Kidney tubule cell (primary cell): Measurements from ENCODE around the gene ASTN1.

Experiments used
- DNase-seq: peaks from one replicate; pipeline ENCODE4 v3.0.0-alpha.2; 2018; ENCODE audit warnings: low spot score

ASTN1 gene

GRCh38 chr1:176993587-176993986, 170.9 kb downstream of the ASTN1 start:
- DNase-seq = no peak

GRCh38 chr1:176989754-176990153, 174.8 kb downstream of the ASTN1 start:
- no peak for DNase-seq

DNA sequence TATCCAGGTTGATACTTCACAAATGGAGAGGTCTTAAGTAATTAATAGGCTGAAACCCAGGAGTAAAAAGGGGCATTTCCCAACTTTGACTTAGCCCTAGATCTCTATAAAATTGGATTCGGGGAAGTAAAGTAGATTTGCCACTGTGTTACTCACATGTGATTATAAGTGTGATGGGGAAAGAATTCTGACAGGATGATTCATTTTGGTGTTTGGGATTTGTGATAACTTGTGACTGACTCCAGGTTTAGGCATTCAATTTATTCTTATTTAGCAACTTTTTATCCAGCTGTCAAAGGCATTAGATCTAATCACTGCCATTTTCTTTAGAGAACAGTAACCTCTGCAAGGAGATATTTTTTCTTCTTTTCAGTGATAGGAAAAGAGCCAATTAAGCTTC, 175.5 kb downstream of the ASTN1 start:
- DNase-seq = peak; percentile 22

DNA sequence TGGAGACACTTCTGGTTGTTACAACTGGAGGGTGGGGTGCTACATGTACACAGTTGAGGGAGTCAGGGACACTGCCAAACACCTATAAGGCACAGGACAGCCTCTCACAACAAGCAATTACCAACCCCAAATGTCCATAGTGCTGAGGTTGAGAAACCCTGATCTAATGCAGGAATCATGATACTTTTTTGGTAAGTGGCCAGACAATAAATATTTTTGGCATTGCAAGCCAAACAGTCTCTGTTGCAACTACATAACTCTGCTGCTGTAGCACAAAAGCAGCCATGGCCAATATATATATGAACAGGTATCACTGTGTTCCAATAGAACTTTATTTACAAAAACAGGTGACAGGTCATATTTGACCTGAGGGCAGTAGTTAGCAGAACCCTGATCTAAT, 177.5 kb downstream of the ASTN1 start:
- no peak for DNase-seq

- no peak for DNase-seq
These were observed 180.8 kb downstream of the ASTN1 start for GRCh38 chr1:176983731-176984130.

DNA sequence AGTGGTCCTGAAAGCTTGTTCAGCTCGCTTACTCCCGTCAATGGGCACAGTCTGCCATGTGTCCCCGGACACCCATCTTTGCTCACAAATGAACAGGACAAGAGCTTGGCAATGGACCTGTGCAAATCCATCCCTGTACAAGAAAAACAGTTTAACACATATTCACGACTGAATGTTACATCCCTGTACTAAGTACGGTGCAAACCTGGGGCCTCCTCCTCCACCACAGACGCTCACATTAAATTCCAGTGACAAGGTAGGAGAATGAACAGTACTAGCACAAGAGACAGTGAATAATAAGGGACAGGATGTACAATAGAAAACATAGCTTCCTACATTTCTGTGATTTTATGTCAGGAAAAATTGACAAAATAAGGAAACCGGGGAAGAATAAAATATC, 187.7 kb downstream of the ASTN1 start:
- DNase-seq = no peak

- peak; percentile 28 for DNase-seq
These were observed 188.3 kb downstream of the ASTN1 start for GRCh38 chr1:176976225-176976624.

DNA sequence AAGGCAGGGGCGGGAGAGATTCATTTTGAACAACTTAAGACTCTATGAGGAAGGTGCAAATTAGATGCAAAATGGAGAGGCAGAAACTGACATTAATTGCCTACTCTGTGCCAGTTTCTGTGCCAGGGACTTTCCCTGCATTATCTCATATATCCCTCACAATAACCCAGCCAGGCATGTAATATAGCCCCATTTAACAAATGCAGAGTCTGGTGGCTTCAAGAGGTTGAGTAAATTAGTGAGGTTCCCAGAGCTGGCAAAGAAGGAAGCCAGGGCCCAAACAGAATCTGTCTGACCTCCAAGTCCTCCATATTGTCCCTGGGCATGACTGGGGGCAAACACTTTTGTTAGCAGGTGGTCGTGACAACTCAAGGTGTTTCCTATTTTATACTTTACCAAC, 199.8 kb downstream of the ASTN1 start:
- DNase-seq = no peak

DNA sequence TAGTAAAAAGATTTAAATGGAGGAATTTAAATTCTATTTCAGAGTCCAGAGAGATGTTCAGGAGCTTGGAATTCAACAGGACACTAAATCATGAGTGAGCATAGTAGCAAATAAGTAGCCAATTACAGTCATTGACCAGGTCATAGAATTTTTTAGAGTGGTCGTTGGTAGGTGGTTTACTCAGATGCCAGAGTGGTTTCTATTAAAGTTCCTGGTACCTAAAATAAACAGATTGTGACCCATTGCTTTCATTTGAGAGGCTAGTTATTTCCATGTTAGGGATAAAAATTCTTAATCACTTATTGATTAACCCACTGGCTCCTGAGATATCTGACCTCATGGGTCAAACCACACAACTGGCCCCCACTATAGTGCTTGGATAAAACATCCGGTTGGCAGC, 201.3 kb downstream of the ASTN1 start:
- DNase-seq = peak; percentile 52

DNA sequence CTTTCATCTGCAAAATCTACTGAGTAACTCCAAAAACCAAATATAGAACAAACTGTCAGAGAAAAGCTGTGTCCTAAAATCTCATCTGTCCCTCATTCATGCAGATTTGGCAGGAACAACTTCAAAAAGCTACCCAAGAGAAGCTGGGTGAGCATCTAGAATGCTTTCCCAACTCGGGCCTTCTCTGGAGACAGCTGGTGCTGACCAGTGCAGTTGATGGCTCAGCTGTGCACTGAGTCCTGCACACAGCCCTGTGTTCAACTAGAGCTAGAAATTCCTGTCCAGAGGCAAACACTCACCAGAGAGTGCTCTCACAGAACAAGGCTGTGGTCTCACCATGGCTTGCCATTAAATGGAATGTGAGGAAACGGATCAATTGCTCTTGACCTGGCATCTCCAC, 202.8 kb downstream of the ASTN1 start:
- DNase-seq = no peak

DNA sequence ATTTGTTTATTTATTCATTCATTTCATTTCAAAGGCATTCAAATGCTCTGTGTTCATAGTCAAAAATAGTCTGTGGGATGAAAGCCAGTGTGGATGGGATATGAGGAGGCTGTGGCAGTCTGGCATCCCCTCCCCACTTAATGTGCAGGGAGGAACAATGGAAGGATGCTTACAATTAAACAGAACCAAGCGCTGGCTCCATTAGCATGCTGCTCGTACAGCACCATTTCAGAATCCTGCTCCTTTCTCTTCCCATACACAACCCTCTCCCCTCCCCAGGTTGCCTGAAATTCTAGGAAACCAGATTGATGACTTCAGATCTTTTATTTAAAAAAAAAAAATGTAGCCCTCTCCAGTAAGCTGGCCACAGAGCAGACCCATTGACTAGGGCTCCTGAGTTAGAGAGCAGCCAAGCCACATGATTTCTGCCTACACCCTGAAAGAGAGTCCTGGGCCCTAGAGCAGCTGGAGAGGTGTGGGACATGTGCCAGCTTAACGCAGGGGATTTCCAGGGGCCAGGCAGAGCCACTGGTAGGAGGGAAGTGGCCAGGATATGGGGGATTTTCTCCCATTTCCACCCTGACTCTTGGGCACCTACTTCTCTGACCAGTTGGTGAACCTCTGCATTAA, 205.2 kb downstream of the ASTN1 start:
- DNase-seq = peak; percentile 31

DNA sequence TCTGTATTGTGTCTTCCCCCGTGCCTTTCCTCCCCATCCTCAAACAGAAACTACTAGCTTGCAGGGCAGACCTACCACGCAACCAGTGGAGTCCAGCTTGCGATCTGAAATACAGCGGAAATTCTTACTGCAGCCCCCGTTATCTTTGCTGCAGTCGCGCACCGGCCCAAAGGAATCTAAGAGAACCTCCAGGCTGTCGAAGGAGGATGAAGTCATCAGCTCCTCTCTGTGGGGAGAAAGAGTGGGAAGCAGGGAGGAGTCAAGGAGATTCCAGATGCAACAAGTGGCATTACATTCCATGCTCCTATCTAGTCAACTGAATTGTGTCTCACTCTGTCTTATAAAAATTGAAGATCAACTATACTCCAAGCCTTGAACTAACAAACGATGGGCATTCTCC, 206.9 kb downstream of the ASTN1 start:
- DNase-seq = no peak

GRCh38 chr1:176954242-176954641, 210.3 kb downstream of the ASTN1 start:
- no peak for DNase-seq

- no peak for DNase-seq
These were observed 213.7 kb downstream of the ASTN1 start for GRCh38 chr1:176950736-176951324.

GRCh38 chr1:176949033-176949662, 215.4 kb downstream of the ASTN1 start:
- DNase-seq = peak; percentile 68

GRCh38 chr1:176944606-176945005, 219.9 kb downstream of the ASTN1 start:
- DNase-seq = no peak

DNA sequence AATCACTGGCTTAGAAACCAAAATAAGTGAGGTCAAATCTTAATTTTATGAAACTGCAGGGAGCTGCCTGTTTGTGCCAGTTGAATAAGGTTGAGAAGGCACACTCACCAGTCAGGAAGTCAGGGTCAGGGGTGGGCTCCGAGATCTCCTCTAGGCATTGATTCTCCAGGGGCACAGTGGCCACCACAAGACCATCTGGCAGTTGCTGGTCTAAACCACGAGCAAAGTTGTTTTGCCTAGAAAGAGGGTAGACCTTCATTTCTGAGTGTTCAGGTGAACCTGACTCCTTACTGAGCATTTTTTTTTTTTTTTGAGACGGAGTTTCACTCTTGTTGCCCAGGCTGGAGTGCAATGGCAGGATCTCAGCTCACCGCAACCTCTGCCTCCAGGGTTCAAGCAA, 220.7 kb downstream of the ASTN1 start:
- DNase-seq = no peak

DNA sequence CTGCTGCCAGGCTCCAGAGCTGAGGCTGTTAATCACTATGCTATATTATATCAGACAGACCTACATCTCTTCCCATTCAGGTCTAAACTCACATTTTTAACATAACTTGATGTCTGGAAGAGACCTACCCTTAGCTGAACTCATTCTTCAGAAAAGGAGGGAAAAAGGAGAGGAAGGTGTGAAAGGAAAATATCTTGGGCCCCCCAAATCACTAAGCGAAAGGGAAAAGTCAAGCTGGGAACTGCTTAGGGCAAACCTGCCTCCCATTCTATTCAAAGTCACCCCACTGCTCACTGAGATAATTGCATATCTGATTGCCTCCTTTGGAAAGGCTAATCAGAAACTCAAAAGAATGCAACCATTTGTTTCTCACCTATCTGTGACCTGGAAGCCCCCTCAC, 222.2 kb downstream of the ASTN1 start:
- DNase-seq = no peak

DNA sequence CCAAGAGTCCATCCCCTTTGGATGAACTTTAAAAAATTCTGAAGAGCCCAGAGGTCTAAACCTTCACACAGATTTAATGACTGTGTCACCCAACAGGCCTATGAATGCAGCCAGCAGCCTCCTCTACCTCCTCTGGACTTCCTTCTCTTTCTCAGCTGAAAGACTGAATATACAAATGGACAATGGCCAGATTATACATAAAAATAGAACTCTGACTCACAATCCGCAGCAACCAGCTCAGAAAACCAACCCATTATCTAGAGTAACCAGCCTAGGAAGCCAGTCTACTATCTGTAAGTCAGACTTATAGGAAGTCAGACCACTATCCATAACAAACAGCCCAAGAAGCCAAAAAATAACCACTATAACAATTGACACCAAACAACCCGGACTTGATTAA, 224.5 kb downstream of the ASTN1 start:
- DNase-seq = no peak

DNA sequence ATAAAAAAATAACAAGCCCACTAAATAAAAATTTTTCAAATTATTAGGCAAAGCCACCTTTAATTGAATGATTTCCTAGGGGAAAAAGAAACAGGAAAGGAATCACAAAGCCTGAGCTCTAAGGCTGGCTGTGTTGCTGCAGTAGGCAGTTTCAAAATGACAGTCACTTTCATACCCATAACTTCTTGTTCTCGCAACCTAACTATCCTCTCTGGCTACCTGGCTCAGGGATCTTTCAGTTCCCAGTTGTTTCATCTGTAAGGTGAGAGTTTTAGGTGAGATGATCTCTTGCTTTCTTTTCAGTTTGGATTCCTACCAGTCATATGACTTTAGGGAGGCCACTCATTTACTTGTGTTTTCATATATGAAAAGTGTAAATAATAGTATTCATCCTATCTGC, 226.1 kb downstream of the ASTN1 start:
- DNase-seq = no peak

DNA sequence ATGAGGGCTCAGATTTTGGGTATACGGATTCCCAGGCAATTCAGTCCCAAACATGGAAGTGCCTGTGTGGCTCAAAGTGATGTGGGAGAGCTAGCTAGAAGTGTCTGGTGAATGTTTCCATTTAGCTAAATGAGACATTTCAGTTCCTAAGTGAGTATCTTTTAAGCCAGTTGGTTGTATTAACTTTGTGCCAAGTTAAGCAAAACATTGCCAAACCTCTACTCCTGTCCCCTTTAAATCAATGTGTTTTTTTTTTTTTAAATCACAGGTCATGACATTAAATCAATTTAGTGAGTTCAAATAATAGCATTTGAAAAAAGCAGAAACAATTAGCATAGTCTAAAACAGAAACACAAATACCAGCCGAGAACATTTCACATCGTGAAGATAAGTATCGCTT, 230.1 kb downstream of the ASTN1 start:
- no peak for DNase-seq

- DNase-seq = no peak
These were observed 232.1 kb downstream of the ASTN1 start for GRCh38 chr1:176932114-176933104.

GRCh38 chr1:176931526-176931925, 233.0 kb downstream of the ASTN1 start:
- DNase-seq = no peak
